HepG2 (cell line): ENCODE measurements around the gene PSD. TPM values are rescaled to one million over a fixed set of nuclear protein-coding genes. Genes with fewer than 3 reads are reported as not detected.
A peak's percentile ranks its signal among the peaks of the same experiment; 100 is the strongest.

Experiments
- ATAC-seq: fragments of 200-7000 bp; cut with Tn5 transposase; 3 replicates; pipeline ENCODE4 v1.9.1; 2020; ENCODE audit warnings: mild to moderate bottlenecking, moderate library complexity
- BruUV-seq: library from RNA; stranded (reverse); fragments of 400-500 nt; replicated peaks from 2 replicates; lab custom pipeline; 2021; lab: Mats Ljungman, UMichigan
- CTCF ChIA-PET: fragments of 300-600 bp; formaldehyde crosslinking; extraction: SDS; loops from one replicate; lab custom pipeline; 2021; ENCODE audit warnings: low total read pairs, inconsistent platforms, low intra/inter-chr PET ratio; lab: Yijun Ruan, JAX
- POLR2A ChIA-PET: fragments of 350-600 bp; sonication (Branson Sonifier 250); formaldehyde crosslinking; loops from one replicate; lab custom pipeline; 2020; ENCODE audit warnings: antibody characterized with exemption, inconsistent platforms; lab: Yijun Ruan, JAX
- DNase-seq: peaks from one replicate; pipeline ENCODE4 v3.0.0-alpha.2; 2015; ENCODE audit warnings: low spot score
- FAIRE-seq: peaks from 3 replicates; lab custom pipeline; 2011; peaks lifted over from hg19 to GRCh38; lab: Jason Lieb, UNC
- H2AFZ ChIP-seq: one replicate; pipeline ENCODE4 v1.6.1; 2011; ENCODE audit warnings: low read length, inconsistent platforms
- H3K27ac ChIP-seq: fragments of 300-600 bp; 3 replicates; pipeline ENCODE4 v1.8.0; 2011; ENCODE audit warnings: mixed run types, mild to moderate bottlenecking, mixed read lengths, low read length, inconsistent platforms; ENCODE audit not compliant: insufficient read depth; ENCODE audit errors: extremely low read length
- H3K27me3 ChIP-seq, 2 experiments: fragments of 200-600 bp in 1 of 2; 2 replicates in 1 of 2; 3 replicates in 1 of 2; pipeline versions ENCODE4 v1.6.0 to v1.8.0; 2011; ENCODE audit warnings: low read length in 2 of 2, mild to moderate bottlenecking in 2 of 2, moderate library complexity in 2 of 2, inconsistent platforms in 1 of 2; ENCODE audit not compliant: insufficient read depth in 2 of 2, control insufficient read depth in 1 of 2
- H3K36me3 ChIP-seq, 2 experiments: fragments of 200-600 bp in 1 of 2; replicated peaks in 1 of 2; 2 replicates in 1 of 2; 3 replicates in 1 of 2; pipeline versions ENCODE4 v1.5.1 to v1.8.0; 2011; ENCODE audit warnings: low read length in 2 of 2, inconsistent platforms in 1 of 2; ENCODE audit not compliant: insufficient read depth in 2 of 2, control insufficient read depth in 1 of 2
- H3K4me1 ChIP-seq: 2 replicates; pipeline ENCODE4 v1.5.1; 2012; ENCODE audit warnings: low read length, inconsistent platforms; ENCODE audit not compliant: insufficient read depth
- H3K4me2 ChIP-seq: 2 replicates; pipeline ENCODE4 v1.6.0; 2011; ENCODE audit warnings: low read depth, low read length, inconsistent platforms
- H3K4me3 ChIP-seq, 3 experiments: fragments of 200-600 bp in 1 of 3; sonication (generic), shearing (Covaris generic) in 1 of 3; replicated peaks in 1 of 3; 2 replicates each; pipeline ENCODE4 v1.5.1; 2011 to 2016; ENCODE audit warnings: low read length in 3 of 3, inconsistent platforms in 2 of 3, low read depth in 2 of 3, mild to moderate bottlenecking in 2 of 3, control low read depth in 1 of 3, mixed read lengths in 1 of 3; ENCODE audit not compliant: insufficient read depth in 1 of 3
- H3K79me2 ChIP-seq: one replicate; pipeline ENCODE4 v1.6.1; 2011; ENCODE audit warnings: low read length, inconsistent platforms; ENCODE audit not compliant: insufficient read depth
- H3K9ac ChIP-seq: 2 replicates; pipeline ENCODE4 v1.6.0; 2011; ENCODE audit warnings: mild to moderate bottlenecking, low read depth, low read length, inconsistent platforms; ENCODE audit not compliant: insufficient read depth
- H3K9me3 ChIP-seq: 2 replicates; pipeline ENCODE4 v1.5.1; 2012; ENCODE audit warnings: mild to moderate bottlenecking, low read length
- H4K20me1 ChIP-seq: 2 replicates; pipeline ENCODE4 v1.6.0; 2011; ENCODE audit warnings: inconsistent platforms, mild to moderate bottlenecking, low read length, moderate library complexity; ENCODE audit not compliant: insufficient read depth
- AHDC1 ChIP-seq: sonication (generic); formaldehyde crosslinking; IDR thresholded peaks from 2 replicates; pipeline ENCODE4 v1.5.1; 2020; ENCODE audit warnings: mild to moderate bottlenecking, missing genetic modification reagents, borderline replicate concordance
- GPBP1L1 ChIP-seq: sonication (generic); formaldehyde crosslinking; IDR thresholded peaks from 2 replicates; pipeline ENCODE4 v1.5.0; 2020; ENCODE audit warnings: mild to moderate bottlenecking, missing genetic modification reagents
- PAXIP1 ChIP-seq: sonication (generic); formaldehyde crosslinking; conservative IDR thresholded peaks from 2 replicates; pipeline ENCODE4 v1.4.0; 2020; ENCODE audit warnings: mild to moderate bottlenecking, missing genetic modification reagents, moderate library complexity
- PHF5A ChIP-seq: IDR thresholded peaks from one replicate; pipeline ENCODE4 v1.6.1; 2018; ENCODE audit warnings: low read depth, missing genetic modification reagents; ENCODE audit not compliant: unreplicated experiment
- SP140L ChIP-seq: sonication (generic); formaldehyde crosslinking; IDR thresholded peaks from 2 replicates; pipeline ENCODE4 v1.4.0; 2020; ENCODE audit warnings: missing genetic modification reagents, borderline replicate concordance
- YY1 ChIP-seq: IDR thresholded peaks from 2 replicates; pipeline ENCODE4 v1.6.1; 2011; ENCODE audit warnings: low read length, low read depth, moderate library complexity, mild to moderate bottlenecking; ENCODE audit not compliant: insufficient read depth, insufficient replicate concordance
- ZNF207 ChIP-seq: fragments of 450-650 bp; IDR thresholded peaks from 2 replicates; pipeline ENCODE4 v1.6.1; 2016; ENCODE audit warnings: antibody characterized with exemption, borderline replicate concordance
- ZNF431 ChIP-seq: sonication (generic); formaldehyde crosslinking; IDR thresholded peaks from 2 replicates; pipeline ENCODE4 v1.9.0; 2022; ENCODE audit warnings: missing genetic modification reagents, low read depth, mild to moderate bottlenecking, borderline replicate concordance
- WGBS: methylation state at CpG from one replicate; pipeline ENCODE4 v1.1.6; 2017; ENCODE audit warnings: low lambda C conversion rate; 5-methylcytosine and 5-hydroxymethylcytosine counted together
- in situ Hi-C: cut with HindIII; loops from 2 replicates; pipeline ENCODE4 v1.10.0; 2017; ENCODE audit warnings: low pct_unique_long_range_greater_than_20kb; ENCODE audit not compliant: extremely low pct_ligation_motif_present
- intact Hi-C: fragments of 100-400 bp; cut with micrococcal nuclease; formaldehyde crosslinking; loops from one replicate; pipeline ENCODE4 v1.10.0; 2022; ENCODE audit not compliant: unreplicated experiment
- polyA plus RNA-seq, 8 experiments: library from polyadenylated mRNA; depleted of rRNA in 3 of 8; stranded (reverse) in 7 of 8; unstranded in 1 of 8; fragments of >200 nt; fragmentation: Illumina TruSeq in 4 of 8; extraction: Trizol in 4 of 8; gene quantifications; 2 replicates each; pipeline versions ENCODE4 v1.2.1 to v1.2.3, GENCODE V29; 2011 to 2016; ENCODE audit warnings: low read depth in 4 of 8, missing spikeins in 1 of 8, mixed read lengths in 1 of 8; ENCODE audit not compliant: insufficient read depth in 1 of 8
- total RNA-seq, 5 experiments: library from RNA; depleted of rRNA; stranded (reverse); fragments of >200 nt; fragmentation: Illumina TruSeq; extraction: Trizol; gene quantifications; 2 replicates each; pipeline ENCODE4 v1.2.3, GENCODE V29; 2016; ENCODE audit warnings: low read depth in 1 of 5
- TF ChIP-seq, protein P1 (sequence below): sonication (generic); formaldehyde crosslinking; IDR thresholded peaks from 2 replicates; pipeline ENCODE4 v1.4.0; 2020; ENCODE audit warnings: mild to moderate bottlenecking, low read depth, missing genetic modification reagents

The PSD gene
- total and polyA plus RNA-seq, 2 of the 13 experiments (the other 11 are each of a cell fraction or from before 2014, with no cell fraction given) = 0.35 to 0.58 TPM

DNA sequence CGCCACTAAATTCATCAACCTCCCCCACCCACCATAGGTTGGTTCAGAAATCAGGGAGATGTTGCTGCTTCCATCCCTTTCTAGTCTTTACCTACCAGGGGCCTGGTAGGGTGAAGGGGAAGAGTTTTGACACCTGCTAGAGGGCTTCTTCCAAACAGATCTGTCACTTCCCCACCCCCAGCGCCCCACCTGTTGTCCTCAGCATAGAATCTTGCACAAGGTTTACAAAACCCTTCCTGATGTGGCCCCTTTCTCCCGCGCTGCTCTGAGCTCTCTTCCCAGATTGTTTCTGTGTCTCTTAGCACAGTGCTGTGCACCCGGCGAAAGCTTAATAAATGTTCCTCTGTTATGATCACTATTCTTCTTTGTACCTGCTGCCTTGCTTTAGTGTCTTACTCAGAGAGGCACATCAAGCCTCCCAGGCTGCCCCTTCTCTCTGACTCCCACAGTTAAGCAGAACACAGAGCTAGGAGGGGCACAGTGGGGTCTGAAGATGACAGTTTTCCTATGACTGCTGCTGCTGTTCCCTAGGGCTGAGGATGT is 44.0 kb upstream of the PSD start:
- Histone ChIP-seq H2AFZ (no peak overlapping the region), H3K9me3 (no peaks in the 10 kb centered on the region), H3K27ac (peak overlapping the region; percentile 62), H3K4me3 (peak overlapping the region; percentile 60 to 74 (median 64)), H3K4me1 (peaks cover 58% of the 10 kb centered on the region), H3K4me2 (peak overlapping the region; percentile 96), H3K36me3 (no peaks in the 10 kb centered on the region), H3K27me3 (no peaks in the 10 kb centered on the region), H3K9ac (0 out of 2 replicates have a peak overlapping the region, but pooled peaks have one; percentile 8), H4K20me1 (no peaks in the 10 kb centered on the region), H3K79me2 (no peaks in the 10 kb centered on the region)
- no peak for FAIRE-seq
- DNase-seq = no peak
- no TSS peak for BruUV-seq
- in situ Hi-C loops (loop anchor here (5.0 kb wide), 1 partner anchor 40 kb away; the partner anchor contains the start of gene FBXL15), intact Hi-C loops (loop anchor here (2.0 kb wide), 1 partner anchor 42 kb away; the partner anchor contains the start of gene FBXL15)
- 8% methylated on average over 6 of the region's 6 CpGs for WGBS
- CTCF ChIA-PET = interaction anchor here (1.3 kb wide), 1 partner anchor 16 kb away, joined by 3 read pairs; no protein-coding TSS in a partner anchor
- peak; percentile 30 for ATAC-seq
- POLR2A ChIA-PET = interaction anchor here (1.3 to 4.6 kb wide), 7 partner anchors 11 to 41 kb away, joined by 3 to 73 read pairs (median 11); partner anchors contain the start of genes ACTR1A, C10orf95, CUEDC2 and FBXL15
- TF ChIP-seq ZNF431 (CRISPR knock-in tag) (no peak), PAXIP1 (no peak), YY1 (no peak), PHF5A (CRISPR knock-in tag) (no peak), AHDC1 (CRISPR knock-in tag) (peak; percentile 5; the same call in 1 of the 2 replicates), SP140L (no peak), GPBP1L1 (no peak), ZNF207 (no peak)
- TF ChIP-seq, protein P1, sequence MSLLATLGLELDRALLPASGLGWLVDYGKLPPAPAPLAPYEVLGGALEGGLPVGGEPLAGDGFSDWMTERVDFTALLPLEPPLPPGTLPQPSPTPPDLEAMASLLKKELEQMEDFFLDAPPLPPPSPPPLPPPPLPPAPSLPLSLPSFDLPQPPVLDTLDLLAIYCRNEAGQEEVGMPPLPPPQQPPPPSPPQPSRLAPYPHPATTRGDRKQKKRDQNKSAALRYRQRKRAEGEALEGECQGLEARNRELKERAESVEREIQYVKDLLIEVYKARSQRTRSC (CRISPR knock-in tag) = no peak
